WTC11 (cell line): ENCODE data around the gene MAP7.

Experiments
- ATF1 ChIP-seq: sonication (generic); formaldehyde crosslinking; IDR thresholded peaks from 2 replicates; pipeline ENCODE4 v1.8.1; 2023; ENCODE audit warnings: mild to moderate bottlenecking, moderate library complexity, missing genetic modification reagents
- CBFB ChIP-seq: sonication (generic); formaldehyde crosslinking; IDR thresholded peaks from 2 replicates; pipeline ENCODE4 v1.8.1; 2022; ENCODE audit warnings: mild to moderate bottlenecking, low read depth, missing genetic modification reagents
- FOXJ3 ChIP-seq: sonication (generic); formaldehyde crosslinking; IDR thresholded peaks from 2 replicates; pipeline ENCODE4 v1.9.0; 2021; ENCODE audit warnings: missing genetic modification reagents, mild to moderate bottlenecking, borderline replicate concordance
- PRRX2 ChIP-seq: fragments of 250-450 bp; sonication (Bioruptor Pico); IDR thresholded peaks from 2 replicates; pipeline ENCODE4 v1.8.0; 2021; ENCODE audit warnings: mild to moderate bottlenecking
- TEAD4 ChIP-seq: sonication (generic); formaldehyde crosslinking; IDR thresholded peaks from 2 replicates; pipeline ENCODE4 v1.8.0; 2022; ENCODE audit warnings: mild to moderate bottlenecking, missing genetic modification reagents
- ZNF416 ChIP-seq: fragments of 250-450 bp; sonication (Bioruptor Pico); IDR thresholded peaks from 2 replicates; pipeline ENCODE4 v1.9.0; 2021; ENCODE audit warnings: mild to moderate bottlenecking, inconsistent platforms
- TF ChIP-seq, protein P1 (sequence below): fragments of 200-600 bp; IDR thresholded peaks from 2 replicates; pipeline ENCODE4 v1.8.0; 2022; ENCODE audit warnings: antibody characterized with exemption
- TF ChIP-seq, protein P2 (sequence below): sonication (generic); formaldehyde crosslinking; IDR thresholded peaks from 2 replicates; pipeline ENCODE4 v1.8.0; 2022; ENCODE audit warnings: missing genetic modification reagents
- TF ChIP-seq, protein P3 (sequence below): sonication (generic); formaldehyde crosslinking; IDR thresholded peaks from 2 replicates; pipeline ENCODE4 v1.8.0; 2022; ENCODE audit warnings: mild to moderate bottlenecking, missing genetic modification reagents
- TF ChIP-seq, protein P4 (sequence below): sonication (generic); formaldehyde crosslinking; IDR thresholded peaks from 2 replicates; pipeline ENCODE4 v1.8.1; 2022; ENCODE audit warnings: missing genetic modification reagents, borderline replicate concordance
- TF ChIP-seq, protein P5 (sequence below): sonication (generic); formaldehyde crosslinking; IDR thresholded peaks from 2 replicates; pipeline ENCODE4 v1.8.0; 2022; ENCODE audit warnings: mild to moderate bottlenecking, missing genetic modification reagents
- TF ChIP-seq, protein P6 (sequence below): sonication (generic); formaldehyde crosslinking; IDR thresholded peaks from 2 replicates; pipeline ENCODE4 v1.8.1; 2022; ENCODE audit warnings: low read depth, missing genetic modification reagents, borderline replicate concordance
- TF ChIP-seq, protein P7 (sequence below): sonication (generic); formaldehyde crosslinking; IDR thresholded peaks from 2 replicates; pipeline ENCODE4 v1.8.0; 2022; ENCODE audit warnings: mild to moderate bottlenecking, missing genetic modification reagents

DNA sequence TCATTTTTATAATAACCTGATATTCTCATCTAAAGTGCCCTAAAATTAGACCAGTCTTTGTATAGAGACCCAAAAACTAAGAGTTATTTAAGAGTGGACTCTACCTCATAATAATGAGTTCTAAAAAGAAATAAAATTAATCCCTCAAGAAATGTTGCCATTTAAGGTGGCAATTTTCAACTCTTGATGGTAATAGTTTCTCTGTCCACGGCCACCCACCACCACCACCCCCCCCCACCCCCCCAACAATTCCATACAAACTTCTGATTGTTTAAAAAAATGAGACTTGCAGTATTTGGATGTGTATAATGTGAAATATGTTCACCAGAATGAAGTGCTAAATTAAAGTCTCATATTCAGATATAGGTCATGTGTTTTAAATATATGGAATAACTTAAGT is 2.4 kb downstream of the MAP7 start:
- TF ChIP-seq, protein P1, sequence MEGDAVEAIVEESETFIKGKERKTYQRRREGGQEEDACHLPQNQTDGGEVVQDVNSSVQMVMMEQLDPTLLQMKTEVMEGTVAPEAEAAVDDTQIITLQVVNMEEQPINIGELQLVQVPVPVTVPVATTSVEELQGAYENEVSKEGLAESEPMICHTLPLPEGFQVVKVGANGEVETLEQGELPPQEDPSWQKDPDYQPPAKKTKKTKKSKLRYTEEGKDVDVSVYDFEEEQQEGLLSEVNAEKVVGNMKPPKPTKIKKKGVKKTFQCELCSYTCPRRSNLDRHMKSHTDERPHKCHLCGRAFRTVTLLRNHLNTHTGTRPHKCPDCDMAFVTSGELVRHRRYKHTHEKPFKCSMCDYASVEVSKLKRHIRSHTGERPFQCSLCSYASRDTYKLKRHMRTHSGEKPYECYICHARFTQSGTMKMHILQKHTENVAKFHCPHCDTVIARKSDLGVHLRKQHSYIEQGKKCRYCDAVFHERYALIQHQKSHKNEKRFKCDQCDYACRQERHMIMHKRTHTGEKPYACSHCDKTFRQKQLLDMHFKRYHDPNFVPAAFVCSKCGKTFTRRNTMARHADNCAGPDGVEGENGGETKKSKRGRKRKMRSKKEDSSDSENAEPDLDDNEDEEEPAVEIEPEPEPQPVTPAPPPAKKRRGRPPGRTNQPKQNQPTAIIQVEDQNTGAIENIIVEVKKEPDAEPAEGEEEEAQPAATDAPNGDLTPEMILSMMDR = no peak
- TF ChIP-seq, protein P2, sequence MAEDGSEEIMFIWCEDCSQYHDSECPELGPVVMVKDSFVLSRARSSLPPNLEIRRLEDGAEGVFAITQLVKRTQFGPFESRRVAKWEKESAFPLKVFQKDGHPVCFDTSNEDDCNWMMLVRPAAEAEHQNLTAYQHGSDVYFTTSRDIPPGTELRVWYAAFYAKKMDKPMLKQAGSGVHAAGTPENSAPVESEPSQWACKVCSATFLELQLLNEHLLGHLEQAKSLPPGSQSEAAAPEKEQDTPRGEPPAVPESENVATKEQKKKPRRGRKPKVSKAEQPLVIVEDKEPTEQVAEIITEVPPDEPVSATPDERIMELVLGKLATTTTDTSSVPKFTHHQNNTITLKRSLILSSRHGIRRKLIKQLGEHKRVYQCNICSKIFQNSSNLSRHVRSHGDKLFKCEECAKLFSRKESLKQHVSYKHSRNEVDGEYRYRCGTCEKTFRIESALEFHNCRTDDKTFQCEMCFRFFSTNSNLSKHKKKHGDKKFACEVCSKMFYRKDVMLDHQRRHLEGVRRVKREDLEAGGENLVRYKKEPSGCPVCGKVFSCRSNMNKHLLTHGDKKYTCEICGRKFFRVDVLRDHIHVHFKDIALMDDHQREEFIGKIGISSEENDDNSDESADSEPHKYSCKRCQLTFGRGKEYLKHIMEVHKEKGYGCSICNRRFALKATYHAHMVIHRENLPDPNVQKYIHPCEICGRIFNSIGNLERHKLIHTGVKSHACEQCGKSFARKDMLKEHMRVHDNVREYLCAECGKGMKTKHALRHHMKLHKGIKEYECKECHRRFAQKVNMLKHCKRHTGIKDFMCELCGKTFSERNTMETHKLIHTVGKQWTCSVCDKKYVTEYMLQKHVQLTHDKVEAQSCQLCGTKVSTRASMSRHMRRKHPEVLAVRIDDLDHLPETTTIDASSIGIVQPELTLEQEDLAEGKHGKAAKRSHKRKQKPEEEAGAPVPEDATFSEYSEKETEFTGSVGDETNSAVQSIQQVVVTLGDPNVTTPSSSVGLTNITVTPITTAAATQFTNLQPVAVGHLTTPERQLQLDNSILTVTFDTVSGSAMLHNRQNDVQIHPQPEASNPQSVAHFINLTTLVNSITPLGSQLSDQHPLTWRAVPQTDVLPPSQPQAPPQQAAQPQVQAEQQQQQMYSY = no peak
- TF ChIP-seq FOXJ3 (CRISPR knock-in tag) (no peak), TEAD4 (CRISPR knock-in tag) (no peak), CBFB (no peak), ATF1 (no peak), ZNF416 (CRISPR knock-in tag) (no peak), PRRX2 (CRISPR knock-in tag) (no peak)
- TF ChIP-seq, protein P3, sequence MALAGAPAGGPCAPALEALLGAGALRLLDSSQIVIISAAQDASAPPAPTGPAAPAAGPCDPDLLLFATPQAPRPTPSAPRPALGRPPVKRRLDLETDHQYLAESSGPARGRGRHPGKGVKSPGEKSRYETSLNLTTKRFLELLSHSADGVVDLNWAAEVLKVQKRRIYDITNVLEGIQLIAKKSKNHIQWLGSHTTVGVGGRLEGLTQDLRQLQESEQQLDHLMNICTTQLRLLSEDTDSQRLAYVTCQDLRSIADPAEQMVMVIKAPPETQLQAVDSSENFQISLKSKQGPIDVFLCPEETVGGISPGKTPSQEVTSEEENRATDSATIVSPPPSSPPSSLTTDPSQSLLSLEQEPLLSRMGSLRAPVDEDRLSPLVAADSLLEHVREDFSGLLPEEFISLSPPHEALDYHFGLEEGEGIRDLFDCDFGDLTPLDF = no peak
- TF ChIP-seq, protein P4, sequence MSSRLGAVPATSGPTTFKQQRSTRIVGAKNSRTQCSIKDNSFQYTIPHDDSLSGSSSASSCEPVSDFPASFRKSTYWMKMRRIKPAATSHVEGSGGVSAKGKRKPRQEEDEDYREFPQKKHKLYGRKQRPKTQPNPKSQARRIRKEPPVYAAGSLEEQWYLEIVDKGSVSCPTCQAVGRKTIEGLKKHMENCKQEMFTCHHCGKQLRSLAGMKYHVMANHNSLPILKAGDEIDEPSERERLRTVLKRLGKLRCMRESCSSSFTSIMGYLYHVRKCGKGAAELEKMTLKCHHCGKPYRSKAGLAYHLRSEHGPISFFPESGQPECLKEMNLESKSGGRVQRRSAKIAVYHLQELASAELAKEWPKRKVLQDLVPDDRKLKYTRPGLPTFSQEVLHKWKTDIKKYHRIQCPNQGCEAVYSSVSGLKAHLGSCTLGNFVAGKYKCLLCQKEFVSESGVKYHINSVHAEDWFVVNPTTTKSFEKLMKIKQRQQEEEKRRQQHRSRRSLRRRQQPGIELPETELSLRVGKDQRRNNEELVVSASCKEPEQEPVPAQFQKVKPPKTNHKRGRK (CRISPR knock-in tag) = no peak
- TF ChIP-seq, protein P5, sequence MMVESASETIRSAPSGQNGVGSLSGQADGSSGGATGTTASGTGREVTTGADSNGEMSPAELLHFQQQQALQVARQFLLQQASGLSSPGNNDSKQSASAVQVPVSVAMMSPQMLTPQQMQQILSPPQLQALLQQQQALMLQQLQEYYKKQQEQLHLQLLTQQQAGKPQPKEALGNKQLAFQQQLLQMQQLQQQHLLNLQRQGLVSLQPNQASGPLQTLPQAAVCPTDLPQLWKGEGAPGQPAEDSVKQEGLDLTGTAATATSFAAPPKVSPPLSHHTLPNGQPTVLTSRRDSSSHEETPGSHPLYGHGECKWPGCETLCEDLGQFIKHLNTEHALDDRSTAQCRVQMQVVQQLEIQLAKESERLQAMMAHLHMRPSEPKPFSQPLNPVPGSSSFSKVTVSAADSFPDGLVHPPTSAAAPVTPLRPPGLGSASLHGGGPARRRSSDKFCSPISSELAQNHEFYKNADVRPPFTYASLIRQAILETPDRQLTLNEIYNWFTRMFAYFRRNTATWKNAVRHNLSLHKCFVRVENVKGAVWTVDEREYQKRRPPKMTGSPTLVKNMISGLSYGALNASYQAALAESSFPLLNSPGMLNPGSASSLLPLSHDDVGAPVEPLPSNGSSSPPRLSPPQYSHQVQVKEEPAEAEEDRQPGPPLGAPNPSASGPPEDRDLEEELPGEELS (CRISPR knock-in tag) = no peak
- TF ChIP-seq, protein P6, sequence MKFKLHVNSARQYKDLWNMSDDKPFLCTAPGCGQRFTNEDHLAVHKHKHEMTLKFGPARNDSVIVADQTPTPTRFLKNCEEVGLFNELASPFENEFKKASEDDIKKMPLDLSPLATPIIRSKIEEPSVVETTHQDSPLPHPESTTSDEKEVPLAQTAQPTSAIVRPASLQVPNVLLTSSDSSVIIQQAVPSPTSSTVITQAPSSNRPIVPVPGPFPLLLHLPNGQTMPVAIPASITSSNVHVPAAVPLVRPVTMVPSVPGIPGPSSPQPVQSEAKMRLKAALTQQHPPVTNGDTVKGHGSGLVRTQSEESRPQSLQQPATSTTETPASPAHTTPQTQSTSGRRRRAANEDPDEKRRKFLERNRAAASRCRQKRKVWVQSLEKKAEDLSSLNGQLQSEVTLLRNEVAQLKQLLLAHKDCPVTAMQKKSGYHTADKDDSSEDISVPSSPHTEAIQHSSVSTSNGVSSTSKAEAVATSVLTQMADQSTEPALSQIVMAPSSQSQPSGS = no peak
- TF ChIP-seq, protein P7, sequence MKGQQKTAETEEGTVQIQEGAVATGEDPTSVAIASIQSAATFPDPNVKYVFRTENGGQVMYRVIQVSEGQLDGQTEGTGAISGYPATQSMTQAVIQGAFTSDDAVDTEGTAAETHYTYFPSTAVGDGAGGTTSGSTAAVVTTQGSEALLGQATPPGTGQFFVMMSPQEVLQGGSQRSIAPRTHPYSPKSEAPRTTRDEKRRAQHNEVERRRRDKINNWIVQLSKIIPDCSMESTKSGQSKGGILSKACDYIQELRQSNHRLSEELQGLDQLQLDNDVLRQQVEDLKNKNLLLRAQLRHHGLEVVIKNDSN = no peak
